SK-N-DZ (cell line): Measurements from ENCODE around the gene PTCD1.
"Not testable (repeated sequence)": the region's sequence is repeated elsewhere in the genome, so short reads cannot be mapped to it uniquely, and the experiment has no call there.

ENCODE experiments used
- DNase-seq: peaks from one replicate; pipeline ENCODE4 v3.0.0-alpha.2; 2015; ENCODE audit warnings: low spot score

PTCD1 gene

DNA sequence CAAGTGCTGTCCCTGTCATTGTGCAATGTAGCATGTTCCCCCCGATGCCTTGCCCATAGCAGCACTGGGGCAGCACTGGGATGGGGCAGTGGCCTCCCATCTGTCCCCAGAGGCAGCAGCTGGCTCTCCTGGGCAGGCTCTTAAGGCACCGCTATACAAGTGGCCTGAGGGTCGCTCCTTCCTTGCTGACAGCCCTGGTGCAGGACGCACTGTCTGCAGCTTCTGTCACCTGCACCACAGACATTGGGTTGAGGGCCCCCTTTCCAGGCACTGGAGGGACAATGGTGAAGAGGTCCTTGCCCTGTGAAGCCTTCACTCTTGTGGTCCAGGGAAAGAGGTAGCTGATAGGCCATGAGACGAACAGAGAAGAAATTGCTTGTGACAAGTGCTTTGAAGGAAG, 10.7 kb upstream of the PTCD1 start:
- no peak for DNase-seq

DNA sequence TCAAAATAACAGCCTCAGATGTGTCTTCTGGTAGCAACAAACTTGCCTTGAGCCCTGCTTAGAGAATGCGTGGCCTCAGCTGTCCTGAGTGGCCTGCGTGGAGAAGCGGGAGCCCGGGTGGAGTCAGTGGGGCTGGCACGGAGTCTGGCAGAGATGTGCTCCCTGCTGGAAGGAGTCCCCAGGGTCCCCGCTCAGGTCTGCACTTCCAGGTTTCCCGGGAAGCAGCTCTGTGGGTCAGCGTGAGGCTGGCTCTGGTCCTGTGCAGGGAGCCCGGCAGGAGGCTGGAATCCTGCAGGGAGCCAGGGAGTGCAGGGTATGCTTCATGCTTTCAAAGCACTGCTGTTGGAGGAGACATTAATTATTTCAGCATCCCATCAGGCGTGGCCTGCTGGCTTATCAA, 10.3 kb upstream of the PTCD1 start:
- no peak for DNase-seq

DNA sequence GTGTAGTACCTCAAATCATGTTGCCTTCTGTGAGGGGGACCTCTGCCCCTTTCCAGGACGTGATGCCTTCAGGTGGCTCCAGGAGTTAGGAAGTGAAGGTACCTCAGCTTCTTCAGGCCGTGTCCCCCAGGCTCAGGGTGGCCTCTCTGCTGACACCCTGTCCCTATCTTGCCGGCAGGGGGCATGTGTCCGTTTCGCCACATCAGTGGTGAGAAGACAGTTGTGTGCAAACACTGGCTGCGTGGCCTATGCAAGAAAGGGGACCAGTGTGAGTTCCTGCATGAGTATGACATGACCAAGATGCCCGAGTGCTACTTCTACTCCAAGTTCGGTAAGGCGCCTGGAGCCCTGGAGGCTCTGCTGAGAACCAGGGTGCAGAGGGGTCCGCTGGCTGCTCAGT, 9.3 kb upstream of the PTCD1 start:
- no peak for DNase-seq

DNA sequence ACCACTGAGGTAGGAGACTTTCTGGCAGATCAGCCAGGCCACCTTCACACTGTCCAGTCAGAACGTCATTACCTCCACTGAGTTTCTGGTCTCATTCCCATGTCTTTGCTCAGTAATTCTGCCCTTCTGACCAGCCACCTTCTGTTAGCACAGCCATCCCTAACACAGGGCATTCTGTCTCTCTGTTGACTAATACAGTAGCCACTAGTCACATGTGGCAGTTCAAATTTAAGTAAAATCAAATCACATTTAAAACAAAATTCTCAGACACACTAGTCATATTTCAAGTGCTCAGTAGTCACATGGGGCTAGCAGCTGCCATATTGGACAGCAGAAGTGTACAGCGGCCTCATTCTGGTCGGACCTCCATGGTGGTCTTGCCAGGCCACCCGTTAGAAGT, 7.5 kb upstream of the PTCD1 start:
- DNase-seq, result no peak

DNA sequence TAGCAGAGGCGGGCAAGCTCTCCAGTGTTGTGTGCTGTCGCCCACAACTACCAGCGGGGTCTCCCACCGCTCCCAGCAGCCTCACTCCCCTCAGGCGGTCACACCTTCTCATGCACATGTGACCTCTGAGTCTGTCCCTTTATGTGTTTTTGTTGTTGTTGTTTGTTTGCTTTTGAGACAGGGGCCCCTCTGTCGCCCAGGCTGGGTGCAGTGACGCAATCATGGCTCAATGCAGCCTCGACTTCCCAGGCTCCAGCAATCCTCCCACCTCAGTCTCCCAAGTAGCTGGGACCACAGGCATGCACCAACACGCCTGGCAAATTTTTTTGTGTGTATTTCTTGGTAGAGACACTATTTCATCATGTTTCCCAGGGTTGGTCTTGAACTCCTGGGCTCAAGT, 1.6 kb upstream of the PTCD1 start:
- no peak for DNase-seq

DNA sequence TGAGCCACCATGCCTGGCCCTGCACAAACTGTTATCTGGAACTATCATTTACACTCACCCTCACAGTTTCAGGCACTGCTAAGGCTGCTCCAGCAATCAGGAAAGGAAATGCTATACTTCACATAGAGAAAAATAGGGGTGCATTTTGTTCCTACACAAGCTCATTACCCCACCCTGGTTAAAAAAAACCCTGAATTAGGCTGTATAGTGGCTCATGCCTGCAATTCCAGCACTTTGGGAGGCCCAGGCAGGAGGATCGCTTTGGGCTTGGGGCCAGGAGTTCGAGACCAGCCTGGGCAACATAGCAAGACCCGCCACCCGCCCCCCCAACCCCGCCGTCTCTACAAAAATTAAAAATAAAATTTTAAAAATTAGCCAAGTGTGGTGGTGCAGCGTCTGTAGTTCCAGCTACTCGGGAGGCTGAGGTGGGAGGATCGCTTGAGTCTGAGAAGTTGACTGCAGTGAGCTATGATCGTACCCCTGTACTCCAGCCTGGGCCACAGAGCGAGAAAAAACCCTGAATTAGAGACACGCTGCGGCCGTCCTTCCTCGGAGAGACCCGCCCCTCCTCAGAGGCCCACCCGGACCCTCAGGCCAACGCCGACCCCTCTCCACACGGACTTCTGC, 539 bp downstream of the PTCD1 start:
- no peak for DNase-seq

DNA sequence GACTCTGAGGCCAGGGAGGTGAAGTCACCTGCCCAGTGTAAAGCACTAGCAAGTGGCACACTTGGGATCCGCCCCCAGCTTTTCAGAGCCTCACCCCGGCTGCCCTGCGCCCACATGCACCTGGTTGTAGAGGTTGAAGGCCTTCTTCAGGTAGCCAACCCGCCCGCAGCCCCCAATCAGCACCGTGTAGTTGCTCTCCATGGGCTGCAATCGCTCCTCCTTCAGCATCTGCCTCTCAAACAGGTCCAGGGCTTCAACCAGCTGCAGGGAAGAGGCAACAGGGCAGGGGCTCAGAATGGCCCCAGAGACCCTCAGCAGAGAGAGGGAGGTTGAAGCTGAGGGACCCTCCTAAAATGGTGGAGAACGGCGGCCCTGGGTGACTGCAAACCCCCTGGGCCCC, 5.4 kb downstream of the PTCD1 start:
- no peak for DNase-seq

DNA sequence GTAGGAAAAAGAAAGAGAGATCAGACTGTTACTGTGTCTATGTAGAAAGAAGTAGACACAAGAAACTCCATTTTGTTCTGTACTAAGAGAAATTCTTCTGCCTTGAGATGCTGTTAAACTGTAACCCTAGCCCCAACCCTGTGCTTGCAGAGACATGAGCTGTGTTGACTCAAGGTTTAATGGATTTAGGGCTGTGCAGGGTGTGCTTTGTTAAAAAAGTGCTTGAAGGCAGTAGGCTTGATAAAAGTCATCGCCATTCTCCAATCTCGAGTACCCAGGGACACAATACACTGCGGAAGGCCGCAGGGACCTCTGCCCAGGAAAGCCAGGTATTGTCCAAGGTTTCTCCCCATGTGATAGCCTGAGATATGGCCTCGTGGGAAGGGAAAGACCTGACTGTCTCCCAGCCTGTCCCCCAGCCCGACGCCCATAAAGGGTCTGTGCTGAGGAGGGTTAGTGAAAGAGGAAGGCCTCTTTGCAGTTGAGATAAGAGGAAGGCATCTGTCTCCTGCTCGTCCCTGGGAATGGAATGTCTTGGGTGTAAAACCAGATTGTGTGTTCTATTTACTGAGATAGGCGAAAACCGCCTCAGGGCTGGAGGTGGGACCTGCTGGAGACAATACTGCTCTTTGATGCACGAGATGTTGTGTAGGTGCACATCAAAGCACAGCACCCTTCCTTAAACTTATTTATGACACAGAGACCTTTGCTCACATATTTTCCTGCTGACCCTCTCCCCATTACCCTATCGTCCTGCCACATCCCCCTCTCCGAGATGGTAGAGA, 6.7 kb downstream of the PTCD1 start:
- not testable (repeated sequence) for DNase-seq

DNA sequence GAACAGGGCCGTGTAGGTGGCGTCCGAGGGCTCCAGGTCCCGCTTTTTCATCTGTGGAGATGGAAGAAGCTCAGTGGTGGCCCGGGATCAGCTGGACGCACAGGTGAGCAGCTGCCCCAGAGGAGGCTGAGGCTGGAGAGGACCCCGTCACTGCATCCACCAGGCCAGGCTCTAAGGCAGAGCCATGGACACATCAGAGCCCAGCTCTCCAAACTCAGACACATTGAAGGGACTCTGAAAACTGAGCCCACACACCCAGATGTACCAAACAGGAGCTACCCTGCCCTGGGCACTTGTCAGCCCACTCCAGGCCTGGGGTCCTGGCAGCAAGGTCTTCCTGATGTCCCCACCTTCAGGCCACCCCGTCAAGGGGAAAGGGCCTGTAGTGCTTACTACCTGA, 8.8 kb downstream of the PTCD1 start:
- no peak for DNase-seq

DNA sequence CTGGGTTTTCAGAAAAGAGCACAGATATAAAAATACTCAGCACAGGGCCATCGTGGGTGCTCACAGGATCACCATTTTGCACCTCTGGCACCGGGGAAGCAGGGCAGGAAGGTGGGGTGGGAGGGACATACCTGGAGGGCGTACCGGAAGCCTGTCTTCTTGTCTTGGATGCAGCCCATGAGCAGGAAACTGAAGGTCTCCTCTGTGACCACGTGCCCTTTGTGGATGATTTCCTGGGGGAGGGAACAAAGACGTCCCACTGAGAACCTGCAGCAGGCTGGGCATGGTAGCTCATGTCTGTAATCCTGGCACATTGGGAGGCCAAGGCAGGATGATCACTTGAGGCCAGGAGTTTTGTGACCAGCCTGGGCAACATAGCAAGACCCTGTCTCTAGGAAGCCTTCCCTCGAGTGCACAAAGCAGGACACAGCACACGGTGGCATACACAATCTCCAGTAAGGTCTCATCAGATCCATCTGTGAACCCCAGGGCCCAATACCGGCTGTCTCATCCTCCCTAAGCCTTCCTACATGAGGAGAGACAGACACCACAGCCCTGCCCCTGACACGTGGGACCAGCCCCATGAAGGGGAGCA, 9.5 kb downstream of the PTCD1 start:
- DNase-seq, result no peak

DNA sequence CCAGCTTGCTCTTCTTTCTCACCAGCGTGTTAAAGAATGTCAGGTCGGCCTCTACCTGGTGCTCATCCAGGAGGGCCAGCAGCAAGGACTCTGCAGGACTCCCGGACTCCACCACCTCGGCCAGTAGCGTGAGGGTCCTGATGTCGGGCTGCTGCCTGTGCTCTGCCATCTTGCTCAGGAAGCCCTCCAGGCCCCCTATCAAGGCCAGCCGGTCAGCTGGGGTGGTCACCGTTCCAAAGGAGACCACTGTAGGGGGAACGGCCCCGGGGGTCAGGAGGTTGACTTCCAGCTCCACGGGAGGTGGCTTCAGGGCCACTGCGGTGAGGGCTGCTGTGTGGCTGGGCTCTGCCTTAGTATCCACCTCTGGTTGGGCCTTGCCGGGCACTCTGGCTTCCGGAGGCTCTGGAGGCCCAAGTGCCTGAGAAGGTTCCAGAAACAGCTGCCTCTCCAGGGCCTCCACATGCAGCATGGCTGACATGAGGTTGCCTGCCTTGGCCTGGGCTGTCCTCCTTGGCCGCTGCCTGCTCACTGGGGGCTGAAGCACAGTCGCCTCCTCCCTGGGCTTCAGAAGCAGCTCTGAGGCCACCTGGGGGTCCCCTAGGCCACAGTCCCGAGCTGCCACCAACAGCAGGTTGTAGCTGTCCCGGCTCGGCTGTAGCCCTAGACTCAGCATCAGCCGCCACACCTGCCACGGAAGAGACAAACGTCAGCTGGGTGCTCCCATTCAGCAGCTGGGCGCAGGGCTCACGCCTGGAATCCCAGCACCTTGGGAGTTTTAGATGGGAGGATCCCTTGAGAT, 13.5 kb downstream of the PTCD1 start:
- no peak for DNase-seq

DNA sequence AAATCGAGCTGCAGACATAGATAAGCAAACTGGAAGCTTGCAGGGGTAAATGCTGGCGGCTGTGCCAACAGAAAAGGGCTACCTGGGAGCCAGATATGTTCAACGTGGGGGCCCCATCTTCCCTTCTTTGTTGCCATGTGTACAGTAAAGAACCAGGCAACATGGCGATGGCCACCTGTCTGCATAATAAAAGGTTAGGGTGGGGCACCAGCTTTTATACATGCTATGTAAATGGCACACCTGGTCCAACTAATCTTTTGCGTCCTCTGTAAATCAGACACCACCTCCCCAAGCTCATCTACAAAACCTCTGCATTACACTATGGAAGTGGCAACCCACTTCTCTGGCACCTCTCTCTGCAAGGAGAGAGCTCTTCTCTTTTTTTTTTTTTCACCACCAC, 16.0 kb downstream of the PTCD1 start:
- no peak for DNase-seq

DNA sequence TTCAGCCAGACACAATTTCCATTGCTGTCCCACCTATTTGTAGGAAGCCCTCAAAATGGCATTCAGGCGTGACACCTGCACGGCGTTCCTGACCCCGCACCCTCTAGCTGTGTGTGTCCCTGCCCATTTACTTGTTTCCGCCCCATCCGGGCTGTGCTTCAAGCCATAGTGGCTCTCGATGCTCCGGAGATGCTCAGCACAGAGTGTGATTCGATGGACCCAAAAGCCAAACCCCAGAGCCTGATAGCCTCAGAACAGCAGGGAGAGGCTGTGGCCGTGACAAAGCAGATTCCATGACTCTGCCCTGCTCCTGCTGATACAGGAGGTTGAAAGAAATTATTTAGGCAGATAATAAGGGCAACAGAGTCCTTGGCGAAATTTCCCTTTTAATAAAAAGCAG, 16.4 kb downstream of the PTCD1 start:
- DNase-seq, result no peak

DNA sequence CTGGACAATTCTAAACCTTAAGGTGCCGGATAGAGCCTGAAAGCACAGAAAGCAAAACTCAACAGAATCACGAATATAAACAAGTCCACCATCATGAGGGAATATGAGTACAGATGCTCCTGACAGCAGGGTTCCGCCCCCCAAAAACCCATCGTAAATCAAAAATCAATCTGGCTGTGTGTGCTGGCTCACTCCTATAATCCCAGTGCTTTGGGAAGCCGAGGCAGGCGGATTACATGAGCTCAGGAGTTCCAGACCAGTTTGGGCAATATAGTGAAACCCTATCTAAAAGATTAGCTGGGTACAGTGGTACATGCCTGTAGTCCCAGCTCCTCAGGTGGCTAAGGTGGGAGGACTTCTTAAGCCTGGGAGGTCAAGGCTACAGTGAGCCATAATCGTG, 17.6 kb downstream of the PTCD1 start:
- DNase-seq, result no peak

DNA sequence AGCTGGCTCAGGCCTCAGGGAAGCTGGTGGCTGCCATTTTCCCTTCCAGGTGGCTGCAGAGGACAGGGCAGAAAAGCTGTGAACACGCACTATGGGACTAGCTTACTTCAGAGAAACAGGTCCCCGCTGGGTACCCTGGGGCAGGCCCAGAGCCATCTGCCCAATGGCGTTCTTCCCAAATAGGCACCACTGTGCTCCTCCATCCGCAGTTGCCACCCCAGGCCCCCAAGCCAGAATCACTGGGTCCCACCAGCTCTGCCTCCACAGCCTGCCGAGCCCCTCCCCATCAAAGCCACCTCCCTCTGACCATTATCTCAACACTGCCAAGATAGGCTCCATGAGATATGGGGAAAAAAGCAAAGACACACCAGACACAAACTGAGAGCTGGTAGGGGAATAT, 18.4 kb downstream of the PTCD1 start:
- no peak for DNase-seq

DNA sequence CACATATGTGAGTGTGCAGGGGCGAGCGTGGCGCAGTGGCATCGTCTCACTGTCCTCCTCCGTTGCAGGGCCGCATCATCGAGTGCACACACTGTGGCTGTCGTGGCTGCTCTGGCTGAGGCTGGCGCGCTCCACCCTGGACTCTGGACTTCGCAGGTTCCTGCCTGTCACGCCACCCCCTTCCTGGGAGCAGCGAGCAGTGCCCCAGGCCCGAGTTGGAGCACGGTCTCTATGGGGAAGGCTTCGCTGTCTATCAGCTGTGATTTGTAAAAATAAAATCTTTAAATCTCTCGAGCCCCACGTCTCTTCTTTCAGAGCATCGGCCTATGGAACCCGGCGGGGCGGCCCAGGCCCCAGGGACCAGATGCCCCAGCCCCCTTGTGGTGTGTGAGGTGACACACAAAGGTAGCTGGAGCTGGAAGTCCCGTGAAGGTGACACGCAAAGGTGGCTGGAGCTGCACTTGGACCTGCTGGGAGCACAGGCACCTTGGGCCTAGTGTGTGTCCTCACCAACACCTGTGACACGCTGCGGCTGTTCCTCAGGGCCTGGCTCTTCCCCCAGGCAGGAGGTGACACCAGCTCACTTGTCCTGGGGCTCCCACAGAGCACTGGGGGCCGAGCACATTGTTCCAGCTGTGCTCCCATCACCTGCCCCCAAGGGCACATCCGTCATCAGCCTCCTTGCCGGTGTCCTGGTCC, 19.1 kb downstream of the PTCD1 start:
- no peak for DNase-seq

DNA sequence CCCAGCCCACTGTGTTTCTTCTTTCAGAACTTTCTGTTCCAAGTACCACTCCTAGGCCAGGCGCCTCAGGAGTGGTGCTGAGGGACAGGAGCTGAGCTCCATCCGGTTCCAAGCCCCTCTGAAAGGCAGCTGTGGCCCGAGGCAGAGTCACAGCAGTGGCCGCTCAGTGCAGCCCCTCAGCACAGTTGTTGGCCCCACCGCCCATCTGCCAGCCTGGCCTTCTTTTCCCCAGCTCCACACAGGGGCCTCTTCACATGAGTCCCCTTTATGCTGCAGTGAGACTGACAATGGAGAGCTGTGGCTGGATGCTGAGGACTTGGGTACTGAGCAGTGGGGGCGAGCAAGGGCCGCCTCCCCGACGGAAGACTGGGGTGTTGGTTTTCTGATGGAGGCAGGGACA, 20.3 kb downstream of the PTCD1 start:
- DNase-seq, result no peak

DNA sequence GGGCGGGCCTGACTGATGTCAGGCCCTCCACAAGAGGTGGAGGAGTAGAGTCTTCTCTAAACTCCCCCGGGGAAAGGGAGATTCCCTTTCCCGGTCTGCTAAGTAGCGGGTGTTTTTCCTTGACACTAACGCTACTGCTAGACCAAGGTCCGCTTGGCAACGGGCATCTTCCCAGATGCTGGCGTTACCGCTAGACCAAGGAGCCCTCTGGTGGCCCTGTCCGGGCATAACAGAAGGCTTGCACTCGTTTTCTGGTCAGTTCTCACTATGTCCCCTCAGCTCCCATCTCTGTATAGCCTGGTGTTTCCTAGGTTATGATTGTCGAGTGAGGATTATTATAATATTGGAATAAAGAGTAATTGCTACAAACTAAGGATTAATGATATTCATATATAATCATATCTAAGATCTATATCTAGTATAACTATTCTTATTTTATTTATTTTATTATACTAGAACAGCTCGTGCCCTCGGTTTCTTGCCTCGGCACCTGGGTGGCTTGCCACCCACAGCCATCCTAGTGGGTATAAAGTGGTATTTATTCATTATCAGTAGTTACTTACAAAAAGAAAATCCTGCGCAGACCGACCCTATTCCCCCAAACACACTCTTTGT, 23.0 kb downstream of the PTCD1 start:
- DNase-seq, result peak; percentile 43

DNA sequence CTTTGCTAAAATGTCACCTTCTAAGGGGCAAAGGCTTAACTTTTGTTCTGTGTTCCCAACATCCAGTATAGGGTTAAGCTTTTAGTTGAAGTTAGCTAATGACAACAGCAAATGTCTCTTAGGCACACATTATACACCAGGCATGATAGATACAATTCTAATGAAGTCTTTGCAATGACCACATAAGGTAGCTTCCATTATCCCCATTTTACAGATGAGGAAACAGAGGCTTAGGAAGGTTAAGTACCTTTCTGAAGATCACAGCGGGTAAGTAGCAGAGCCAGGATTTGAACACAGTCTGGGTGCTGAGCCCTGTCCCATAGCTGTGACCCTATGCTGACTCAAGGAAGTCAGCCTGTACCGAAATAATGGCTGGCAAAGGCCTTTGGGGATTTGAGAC, 28.0 kb downstream of the PTCD1 start:
- DNase-seq, result no peak

DNA sequence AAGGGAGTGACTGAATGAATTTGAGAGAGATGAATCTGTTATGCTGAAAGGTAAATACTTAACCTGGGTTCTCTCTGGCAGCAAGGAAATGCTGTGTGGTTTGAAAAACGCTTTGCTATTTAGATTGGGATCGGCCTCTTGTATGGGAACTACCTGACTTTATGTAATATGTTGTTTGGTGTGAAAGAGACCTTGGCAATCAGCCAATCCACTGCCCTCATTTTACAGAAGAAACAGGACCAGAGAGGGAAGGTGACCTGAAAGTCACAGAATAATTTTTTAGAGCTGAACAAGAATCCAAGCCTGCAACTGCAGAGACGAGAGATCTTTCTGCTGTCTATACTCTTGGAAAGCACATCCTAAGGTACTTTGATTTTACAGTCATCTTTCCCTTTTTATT, 28.8 kb downstream of the PTCD1 start:
- DNase-seq, result no peak

DNA sequence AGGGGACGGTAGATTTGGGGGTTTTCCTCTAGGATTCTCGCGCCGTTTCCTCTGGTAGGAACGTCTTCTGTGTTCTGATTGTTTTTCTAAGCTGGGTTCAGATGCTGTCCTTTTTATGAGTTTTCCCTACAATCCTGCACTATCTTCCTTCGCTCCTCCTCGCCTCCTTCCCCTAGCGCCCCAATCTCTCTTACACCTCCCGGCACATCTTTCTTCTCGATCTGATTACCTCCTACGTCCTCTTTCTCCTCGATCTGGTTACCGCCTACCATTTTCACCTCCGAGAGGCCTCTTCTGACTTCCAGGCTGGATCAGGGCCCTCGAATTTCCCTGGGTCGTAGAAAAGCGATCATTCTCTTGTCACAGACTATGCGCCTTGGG, 29.4 kb downstream of the PTCD1 start:
- no peak for DNase-seq
